GM18951 (cell line): ENCODE data around the gene GAN.

Experiments used
- POLR2A ChIP-seq: IDR thresholded peaks from 4 replicates; pipeline ENCODE4 v1.6.1; 2011; ENCODE audit warnings: mild to moderate bottlenecking; ENCODE audit not compliant: insufficient read length, insufficient read depth; ENCODE audit errors: extremely low read depth
- in situ Hi-C: fragments of 300-500 bp; cut with MboI; formaldehyde crosslinking; loops from one replicate; pipeline ENCODE4 v1.12.0; 2022; ENCODE audit warnings: low sequenced_read_pairs, mixed read lengths, inconsistent platforms; ENCODE audit not compliant: unreplicated experiment

Gene GAN

GRCh38 chr16:81380932-81381331 lies 66.2 kb downstream of the GAN start:
- in situ Hi-C loops, result no loop called here
- no peak for TF ChIP-seq POLR2A

DNA sequence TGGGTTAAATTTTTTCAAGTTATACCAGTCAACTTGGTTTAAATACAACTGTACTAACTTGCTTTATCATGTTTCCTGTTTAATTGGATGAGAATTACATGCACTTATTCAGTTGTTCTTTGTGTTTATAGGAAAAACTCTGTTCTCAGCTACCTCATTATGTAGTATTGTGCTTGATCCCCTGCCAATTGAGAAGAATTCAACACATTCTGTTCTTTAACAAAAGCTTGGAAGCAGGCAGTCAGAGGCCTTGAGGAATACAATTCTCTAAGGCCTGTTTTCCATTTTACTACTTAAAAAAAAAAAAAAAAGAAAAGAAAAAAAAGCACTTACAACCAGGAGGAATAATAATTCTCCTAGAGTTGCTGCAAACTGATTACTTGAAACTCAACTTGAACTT lies 69.2 kb downstream of the GAN start:
- in situ Hi-C loops, result no loop called here
- no peak for TF ChIP-seq POLR2A

- TF ChIP-seq POLR2A, result no peak
- in situ Hi-C loops, result no loop called here
These were observed 70.4 kb downstream of the GAN start for GRCh38 chr16:81385031-81385756.

GRCh38 chr16:81388357-81388756 lies 73.6 kb downstream of the GAN start:
- in situ Hi-C loops, result no loop called here
- no peak for TF ChIP-seq POLR2A

DNA sequence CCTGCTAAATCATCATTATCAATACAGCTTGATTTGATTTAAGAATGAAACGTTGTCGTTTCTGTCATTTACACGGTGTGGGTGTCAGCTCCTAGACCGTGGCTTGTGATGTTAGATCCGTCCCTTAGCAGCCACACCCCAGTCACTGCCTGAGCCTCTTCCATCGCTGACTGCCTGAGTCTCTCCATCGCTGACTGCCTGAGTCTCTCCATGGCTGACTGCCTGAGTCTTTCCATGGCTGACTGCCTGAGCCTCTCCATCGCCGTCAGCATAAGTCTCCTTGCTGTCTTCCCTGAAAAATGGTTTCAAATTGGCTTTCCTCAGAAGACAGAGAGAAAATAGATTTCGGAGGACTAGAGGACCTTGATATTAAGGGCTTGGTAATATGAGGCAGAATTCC lies 76.1 kb downstream of the GAN start:
- in situ Hi-C loops, result no loop called here
- no peak for TF ChIP-seq POLR2A

- in situ Hi-C loops, result no loop called here
- TF ChIP-seq POLR2A, result no peak
These were observed 77.2 kb downstream of the GAN start for GRCh38 chr16:81392011-81392410.

DNA sequence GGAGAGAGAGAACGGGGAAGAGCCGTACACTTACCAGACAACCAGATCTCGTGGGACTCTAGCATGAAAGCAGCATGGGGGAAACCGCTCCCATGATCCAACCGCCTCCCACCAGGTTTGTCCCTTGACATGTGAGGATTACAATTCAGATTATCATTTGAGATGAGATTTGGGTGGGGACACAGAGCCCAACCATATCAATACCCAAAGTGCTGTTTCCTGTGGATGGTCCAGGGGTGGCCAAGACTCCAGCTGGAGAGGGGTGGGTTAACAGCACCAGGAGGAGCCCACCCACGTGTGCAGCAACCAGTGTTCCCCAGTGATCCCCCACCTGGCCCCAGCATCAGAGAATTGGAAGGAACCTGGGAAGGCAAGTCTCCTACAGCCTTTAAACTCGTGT lies 79.7 kb downstream of the GAN start:
- in situ Hi-C loops, result no loop called here

DNA sequence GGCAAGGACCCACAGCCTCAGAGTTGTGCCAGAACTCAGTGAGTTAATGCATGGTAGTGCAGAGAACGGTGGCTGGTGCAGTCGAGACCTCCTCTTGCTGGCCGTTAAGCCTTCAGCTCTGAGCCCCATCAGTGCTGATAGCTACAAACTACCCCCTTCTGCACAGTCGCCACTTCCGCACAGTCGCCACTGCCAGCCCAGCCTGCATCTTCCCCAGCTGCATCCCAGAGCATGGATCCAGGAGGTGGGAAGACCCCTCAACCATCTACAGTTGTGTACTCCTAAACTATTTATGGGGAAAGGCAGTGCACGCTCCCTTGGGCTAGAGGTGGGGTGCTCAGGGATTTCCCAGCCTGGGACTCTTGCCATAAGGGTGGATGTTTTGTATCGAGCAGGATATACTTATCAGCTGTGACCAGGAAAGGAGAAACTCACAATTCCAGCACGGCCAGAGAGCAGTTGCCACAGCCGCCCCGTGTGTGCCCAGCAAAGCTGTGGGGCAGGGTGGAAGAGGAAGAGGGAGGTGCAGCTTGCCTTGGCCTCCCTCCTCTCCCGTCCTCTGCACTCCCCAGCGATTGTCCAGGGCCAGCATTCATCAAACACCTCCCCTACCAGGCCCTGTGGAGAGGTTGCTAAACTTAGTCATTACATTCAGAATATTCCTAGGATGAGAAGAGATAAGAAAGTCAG lies 80.3 kb downstream of the GAN start:
- no peak for TF ChIP-seq POLR2A
- in situ Hi-C loops, result no loop called here

More for the DNA sequence above, 79.7 kb downstream of the GAN start:
- no peak for TF ChIP-seq POLR2A

- no peak for TF ChIP-seq POLR2A
- in situ Hi-C loops, result no loop called here
These were observed 82.5 kb downstream of the GAN start for GRCh38 chr16:81397058-81397878.

DNA sequence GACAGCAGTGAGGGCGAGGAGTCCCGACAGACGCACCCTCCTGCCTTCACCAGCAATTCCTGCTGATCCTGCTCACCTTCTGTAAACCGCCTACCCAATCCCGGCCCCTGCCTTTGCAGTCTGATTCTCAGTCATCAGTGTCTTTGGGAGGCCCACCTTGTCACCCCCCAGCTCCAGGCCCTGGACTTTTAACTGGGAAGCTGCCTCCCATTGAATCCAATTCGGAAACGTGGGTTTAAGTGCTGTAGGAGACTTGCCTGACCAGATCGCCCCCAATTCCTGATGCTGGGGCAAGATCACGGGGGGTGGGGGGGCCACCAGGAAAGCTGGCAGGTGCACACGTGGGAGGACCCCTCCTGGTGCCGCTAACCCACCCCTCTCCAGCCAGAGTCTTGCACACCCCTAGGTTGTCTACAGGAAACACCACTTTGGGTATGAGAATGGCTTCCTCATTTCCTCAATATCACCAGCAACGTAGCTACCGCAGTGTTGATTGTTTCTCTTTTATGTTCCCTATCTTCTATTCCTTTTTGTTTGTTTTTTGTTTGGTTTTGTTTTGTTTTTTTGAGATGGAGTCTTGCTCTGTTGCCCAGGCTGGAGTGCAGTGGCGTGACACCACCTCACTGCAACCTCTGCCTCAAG lies 83.2 kb downstream of the GAN start:
- in situ Hi-C loops, result no loop called here

DNA sequence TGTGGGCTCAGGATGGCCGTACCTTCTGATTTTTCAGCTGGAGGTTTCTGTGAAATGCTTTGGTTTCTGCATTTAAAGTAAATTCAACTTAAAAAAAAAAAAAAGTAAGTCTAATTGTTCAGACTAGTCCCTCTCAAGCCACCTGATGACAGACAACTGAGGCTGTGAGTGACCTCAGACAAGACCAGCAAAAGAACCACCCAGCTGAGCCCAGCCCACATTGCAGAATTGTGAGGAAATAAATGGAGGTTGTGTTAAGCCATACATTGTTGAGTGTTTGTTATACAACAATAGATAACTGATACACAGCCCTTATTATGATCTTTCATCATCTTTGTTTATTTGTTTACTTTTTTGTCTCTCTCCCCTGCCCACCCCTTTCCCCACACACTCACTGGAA lies 85.1 kb downstream of the GAN start:
- in situ Hi-C loops, result loop anchor here (10.0 kb wide), 2 partner anchors 215 to 325 kb away; no protein-coding TSS in a partner anchor
- no peak for TF ChIP-seq POLR2A

More for the DNA sequence above, 83.2 kb downstream of the GAN start:
- no peak for TF ChIP-seq POLR2A

DNA sequence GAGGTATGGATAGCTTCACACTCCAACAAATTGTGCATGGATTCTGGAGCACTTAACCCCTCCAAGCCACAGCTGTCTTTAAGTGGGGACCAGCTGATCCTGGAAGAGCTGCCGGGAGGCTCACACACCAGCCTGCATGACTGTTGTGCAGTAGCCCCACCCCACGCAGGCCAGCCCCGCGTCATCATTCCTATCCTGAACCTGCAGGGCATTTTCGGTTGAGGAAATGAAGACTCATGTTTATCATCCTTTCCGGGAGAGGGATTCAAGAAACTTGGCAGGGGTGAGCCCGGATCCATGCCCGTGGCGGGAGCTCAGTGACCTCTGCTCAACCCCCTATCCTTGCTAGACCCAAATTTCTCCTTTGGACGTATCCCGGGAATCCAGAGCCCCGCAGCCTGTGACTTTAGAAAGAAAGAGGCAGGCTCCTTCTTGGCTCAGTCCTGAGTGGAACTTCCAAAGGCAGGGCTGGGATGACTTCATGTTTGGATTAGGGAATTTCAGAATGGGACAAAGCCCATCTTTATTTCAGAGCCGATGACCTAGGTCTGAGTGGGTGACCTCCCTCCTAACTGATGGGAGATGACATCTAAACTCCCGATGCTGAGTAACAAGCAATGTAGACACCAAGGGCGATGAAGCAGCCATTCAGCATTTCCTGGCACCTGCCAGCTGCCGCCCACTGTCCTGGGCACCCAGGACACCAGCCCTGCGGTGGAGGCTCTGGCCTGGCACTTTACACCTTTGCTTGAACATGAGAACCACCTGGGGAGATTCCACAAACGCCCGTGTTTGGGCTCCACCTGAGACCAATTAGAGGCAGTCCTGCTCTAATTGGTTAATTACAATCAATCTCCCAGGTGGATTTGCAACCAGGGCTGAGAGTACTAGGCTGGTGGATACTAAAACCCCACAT lies 86.5 kb downstream of the GAN start:
- no peak for TF ChIP-seq POLR2A
- in situ Hi-C loops, result loop anchor here (10.0 kb wide), 2 partner anchors 214 to 324 kb away; no protein-coding TSS in a partner anchor
